H9 (cell line): Measurements from ENCODE around the gene DDOST. TPM values are rescaled to one million over a fixed set of nuclear protein-coding genes. Genes with fewer than 3 reads are reported as not detected.
A peak's percentile ranks its signal among the peaks of the same experiment; 100 is the strongest.

Experiments
- DNase-seq: peaks from one replicate; pipeline ENCODE4 v3.0.0-alpha.2; 2017
- H2AFZ ChIP-seq: one replicate; pipeline ENCODE4 v1.6.1; 2013; ENCODE audit warnings: mild to moderate bottlenecking, low read length, control low read depth, moderate library complexity
- H2AK5ac ChIP-seq: 2 replicates; pipeline ENCODE4 v1.6.1; 2013; ENCODE audit warnings: low read length, control low read depth, mixed read lengths; ENCODE audit not compliant: insufficient read length
- H2BK120ac ChIP-seq: one replicate; pipeline ENCODE4 v1.6.1; 2013; ENCODE audit warnings: low read depth, mild to moderate bottlenecking, low read length, control low read depth, inconsistent platforms; ENCODE audit not compliant: poor library complexity, severe bottlenecking
- H2BK12ac ChIP-seq: 2 replicates; pipeline ENCODE4 v1.6.1; 2013; ENCODE audit warnings: low read length, control low read depth, mixed read lengths, low read depth; ENCODE audit not compliant: insufficient read length
- H2BK15ac ChIP-seq: 2 replicates; pipeline ENCODE4 v1.6.1; 2013; ENCODE audit warnings: low read depth, low read length, control low read depth
- H2BK20ac ChIP-seq: one replicate; pipeline ENCODE4 v1.6.1; 2013; ENCODE audit warnings: low read depth, mild to moderate bottlenecking, low read length, control low read depth, inconsistent platforms; ENCODE audit not compliant: poor library complexity, severe bottlenecking
- H2BK5ac ChIP-seq: 2 replicates; pipeline ENCODE4 v1.6.1; 2013; ENCODE audit warnings: low read length, control low read depth, mixed read lengths; ENCODE audit not compliant: insufficient read length
- H3K14ac ChIP-seq: 2 replicates; pipeline ENCODE4 v1.6.1; 2013; ENCODE audit warnings: low read length, control low read depth; ENCODE audit not compliant: insufficient read depth
- H3K18ac ChIP-seq: 2 replicates; pipeline ENCODE4 v1.6.1; 2013; ENCODE audit warnings: low read depth, mild to moderate bottlenecking, mixed read lengths, low read length, control low read depth; ENCODE audit not compliant: insufficient read length
- H3K23ac ChIP-seq: 2 replicates; pipeline ENCODE4 v1.6.1; 2013; ENCODE audit warnings: low read length, control low read depth, mixed read lengths, low read depth; ENCODE audit not compliant: insufficient read length
- H3K23me2 ChIP-seq: 2 replicates; pipeline ENCODE4 v1.6.1; 2013; ENCODE audit warnings: low read depth, mild to moderate bottlenecking, mixed read lengths, low read length, control low read depth; ENCODE audit not compliant: insufficient read length, poor library complexity, severe bottlenecking
- H3K27ac ChIP-seq: 2 replicates; pipeline ENCODE4 v1.5.1; 2013; ENCODE audit warnings: low read length, control low read depth, mixed read lengths, low read depth; ENCODE audit not compliant: insufficient read length
- H3K27me3 ChIP-seq: 2 replicates; pipeline ENCODE4 v1.6.1; 2013; ENCODE audit warnings: low read length, control low read depth, inconsistent platforms; ENCODE audit not compliant: insufficient read depth
- H3K4ac ChIP-seq: 2 replicates; pipeline ENCODE4 v1.6.1; 2013; ENCODE audit warnings: low read depth, mild to moderate bottlenecking, control low read depth, inconsistent platforms, low read length, moderate library complexity
- H3K4me1 ChIP-seq: 2 replicates; pipeline ENCODE4 v1.6.1; 2013; ENCODE audit warnings: low read length, control low read depth, inconsistent platforms; ENCODE audit not compliant: insufficient read depth
- H3K4me2 ChIP-seq: 2 replicates; pipeline ENCODE4 v1.6.1; 2013; ENCODE audit warnings: low read length, control low read depth, mixed read lengths; ENCODE audit not compliant: insufficient read length, insufficient read depth
- H3K56ac ChIP-seq: 2 replicates; pipeline ENCODE4 v1.6.1; 2013; ENCODE audit warnings: low read depth, mild to moderate bottlenecking, mixed read lengths, low read length, control low read depth; ENCODE audit not compliant: insufficient read length
- H3K79me1 ChIP-seq: 2 replicates; pipeline ENCODE4 v1.6.1; 2013; ENCODE audit warnings: low read depth, mild to moderate bottlenecking, moderate library complexity, low read length, control low read depth, inconsistent platforms; ENCODE audit not compliant: insufficient read depth, poor library complexity, severe bottlenecking
- H3K79me2 ChIP-seq: 2 replicates; pipeline ENCODE4 v1.6.1; 2013; ENCODE audit warnings: low read length, control low read depth, inconsistent platforms; ENCODE audit not compliant: insufficient read depth
- H3K9ac ChIP-seq: 2 replicates; pipeline ENCODE4 v1.6.1; 2013; ENCODE audit warnings: low read length, control low read depth, mixed read lengths; ENCODE audit not compliant: insufficient read length; ENCODE audit errors: extremely low read depth
- H3K9me3 ChIP-seq: one replicate; pipeline ENCODE4 v1.6.1; 2013; ENCODE audit warnings: low read depth, low read length, inconsistent platforms; ENCODE audit not compliant: control insufficient read depth
- H3T11ph ChIP-seq: one replicate; pipeline ENCODE4 v1.6.1; 2013; ENCODE audit warnings: mild to moderate bottlenecking, low read length, control low read depth, inconsistent platforms
- H4K20me1 ChIP-seq: one replicate; pipeline ENCODE4 v1.6.1; 2013; ENCODE audit not compliant: control insufficient read depth, insufficient read length, insufficient read depth
- H4K5ac ChIP-seq: 2 replicates; pipeline ENCODE4 v1.6.1; 2013; ENCODE audit warnings: low read depth, mild to moderate bottlenecking, mixed read lengths, low read length, control low read depth; ENCODE audit not compliant: insufficient read length
- H4K8ac ChIP-seq: replicated peaks from 2 replicates; pipeline ENCODE4 v1.6.1; 2013; ENCODE audit warnings: low read length, control low read depth, mixed read lengths, low read depth; ENCODE audit not compliant: insufficient read length
- H4K91ac ChIP-seq: 2 replicates; pipeline ENCODE4 v1.6.1; 2013; ENCODE audit warnings: low read depth, mild to moderate bottlenecking, moderate library complexity, mixed read lengths, low read length, control low read depth; ENCODE audit not compliant: insufficient read length
- H3K27ac Mint-ChIP-seq, 3 experiments: 2 replicates in 2 of 3; 3 replicates in 1 of 3; pipeline ENCODE4 v1.8.0; 2020 to 2021; ENCODE audit warnings: mixed read lengths in 3 of 3, mild to moderate bottlenecking in 1 of 3, moderate library complexity in 1 of 3
- H3K27me3 Mint-ChIP-seq: 2 replicates; pipeline ENCODE4 v1.8.0; 2021; ENCODE audit warnings: low read depth, mild to moderate bottlenecking, moderate library complexity, mixed read lengths
- H3K36me3 Mint-ChIP-seq, 3 experiments: 2 replicates in 2 of 3; 3 replicates in 1 of 3; pipeline ENCODE4 v1.8.0; 2020 to 2021; ENCODE audit warnings: low read depth in 3 of 3, mixed read lengths in 3 of 3; ENCODE audit not compliant: insufficient read depth in 1 of 3
- H3K4me1 Mint-ChIP-seq, 2 experiments: 2 replicates each; pipeline ENCODE4 v1.8.0; 2020; ENCODE audit warnings: mixed read lengths in 2 of 2
- H3K4me3 Mint-ChIP-seq, 2 experiments: 2 replicates in 1 of 2; 3 replicates in 1 of 2; pipeline ENCODE4 v1.8.0; 2020 to 2021; ENCODE audit warnings: mild to moderate bottlenecking in 2 of 2, mixed read lengths in 2 of 2, moderate library complexity in 1 of 2
- H3K9me3 Mint-ChIP-seq, 2 experiments: 2 replicates in 1 of 2; 3 replicates in 1 of 2; pipeline ENCODE4 v1.8.0; 2020; ENCODE audit warnings: mild to moderate bottlenecking in 2 of 2, mixed read lengths in 2 of 2, moderate library complexity in 1 of 2
- WGBS: extraction: QIAGEN DNeasy Blood & Tissue Kit; methylation state at CpG from one replicate; pipeline ENCODE4 v1.1.7; 2013; ENCODE audit warnings: missing lambda C conversion rate, low lambda C conversion rate, mixed read lengths; ENCODE audit not compliant: insufficient read length; ENCODE audit errors: extremely low coverage; 5-methylcytosine and 5-hydroxymethylcytosine counted together
- total RNA-seq: library from RNA; stranded (reverse); gene quantifications from 2 replicates; pipeline ENCODE4 v1.2.1, GENCODE V29; 2021
- TF ChIP-seq, protein P1 (sequence below): fragments of 200-600 bp; sonication (generic); conservative IDR thresholded peaks from 3 replicates; pipeline ENCODE4 v1.8.0; 2021; ENCODE audit warnings: antibody characterized with exemption, mild to moderate bottlenecking

DDOST gene
- total RNA-seq, 1 experiment from 2014 or later = 255 TPM

- no peak overlapping the region for H3K4me3 Mint-ChIP-seq
- Histone ChIP-seq H3K9ac (no peak overlapping the region), H4K91ac (no peak overlapping the region), H3K27me3 (no peaks in the 10 kb centered on the region), H3K4me2 (no peak overlapping the region), H2BK15ac (no peak overlapping the region), H2AFZ (no peak overlapping the region), H3K56ac (no peak overlapping the region), H2AK5ac (no peak overlapping the region), H3K18ac (no peak overlapping the region), H2BK20ac (no peak overlapping the region), H3K79me1 (no peaks in the 10 kb centered on the region), H2BK120ac (no peak overlapping the region), H4K8ac (no peak overlapping the region), H3K4ac (no peak overlapping the region), H4K20me1 (no peaks in the 10 kb centered on the region), H3K79me2 (no peaks in the 10 kb centered on the region), H3K9me3 (no peaks in the 10 kb centered on the region), H3K23me2 (no peaks in the 10 kb centered on the region), H3K27ac (no peak overlapping the region), H4K5ac (no peak overlapping the region), H3K4me1 (no peaks in the 10 kb centered on the region), H2BK12ac (no peak overlapping the region), H3T11ph (no peak overlapping the region), H3K23ac (no peak overlapping the region), H2BK5ac (no peak overlapping the region), H3K14ac (no peak overlapping the region)
- peaks cover 0 to 11% (median 10%) of the 10 kb centered on the region in 3 experiments; a peak in 4 of 7 replicates for H3K36me3 Mint-ChIP-seq
- H3K9me3 Mint-ChIP-seq = no peaks in the 10 kb centered on the region; a peak in 1 of 5 replicates
- H3K27ac Mint-ChIP-seq = peak overlapping the region in 1 of 3 experiments; percentile 8; a peak in 2 of 7 replicates
- no peak for DNase-seq
- WGBS = no CpG with 5 or more reads among the region's 6 CpGs
- no peaks in the 10 kb centered on the region; the same call in 1 of the 2 replicates for H3K27me3 Mint-ChIP-seq
- TF ChIP-seq, protein P1, sequence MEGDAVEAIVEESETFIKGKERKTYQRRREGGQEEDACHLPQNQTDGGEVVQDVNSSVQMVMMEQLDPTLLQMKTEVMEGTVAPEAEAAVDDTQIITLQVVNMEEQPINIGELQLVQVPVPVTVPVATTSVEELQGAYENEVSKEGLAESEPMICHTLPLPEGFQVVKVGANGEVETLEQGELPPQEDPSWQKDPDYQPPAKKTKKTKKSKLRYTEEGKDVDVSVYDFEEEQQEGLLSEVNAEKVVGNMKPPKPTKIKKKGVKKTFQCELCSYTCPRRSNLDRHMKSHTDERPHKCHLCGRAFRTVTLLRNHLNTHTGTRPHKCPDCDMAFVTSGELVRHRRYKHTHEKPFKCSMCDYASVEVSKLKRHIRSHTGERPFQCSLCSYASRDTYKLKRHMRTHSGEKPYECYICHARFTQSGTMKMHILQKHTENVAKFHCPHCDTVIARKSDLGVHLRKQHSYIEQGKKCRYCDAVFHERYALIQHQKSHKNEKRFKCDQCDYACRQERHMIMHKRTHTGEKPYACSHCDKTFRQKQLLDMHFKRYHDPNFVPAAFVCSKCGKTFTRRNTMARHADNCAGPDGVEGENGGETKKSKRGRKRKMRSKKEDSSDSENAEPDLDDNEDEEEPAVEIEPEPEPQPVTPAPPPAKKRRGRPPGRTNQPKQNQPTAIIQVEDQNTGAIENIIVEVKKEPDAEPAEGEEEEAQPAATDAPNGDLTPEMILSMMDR = no peak
- peaks cover 11 to 15% of the 10 kb centered on the region in 2 experiments for H3K4me1 Mint-ChIP-seq
Measured at GRCh38 chr1:20643080-20643479, 18.1 kb downstream of the DDOST start.
